ENCODE measurements around the gene GABRG3. TPM values are rescaled to one million over a fixed set of nuclear protein-coding genes. Genes with fewer than 3 reads are reported as not detected.
"Not testable (repeated sequence)": the region's sequence is repeated elsewhere in the genome, so short reads cannot be mapped to it uniquely, and the experiment has no call there.

Gene GABRG3
- total RNA-seq, 1 donor from 2014 or later, result not detected

DNA sequence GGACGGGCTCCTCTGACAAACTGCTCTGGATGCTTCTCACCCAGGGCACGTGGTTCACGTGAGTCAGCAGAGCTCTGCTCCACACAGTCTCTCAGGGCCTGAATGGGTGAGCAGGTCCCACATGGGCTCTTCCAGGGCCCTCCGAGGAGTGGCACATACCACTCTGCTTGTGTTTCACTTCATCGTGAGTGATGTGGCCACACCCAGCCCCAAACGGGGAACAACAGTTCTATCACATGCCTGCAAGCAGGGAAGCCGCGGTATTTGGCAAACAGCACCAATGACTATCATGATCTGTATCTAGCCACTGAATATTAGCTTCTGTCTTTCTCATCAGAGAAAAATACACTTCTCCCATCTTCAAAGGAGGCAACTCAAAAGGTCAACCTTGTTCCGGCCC, 352.8 kb downstream of the GABRG3 start:
- intact Hi-C loops (cut with micrococcal nuclease), result no loop called here

DNA sequence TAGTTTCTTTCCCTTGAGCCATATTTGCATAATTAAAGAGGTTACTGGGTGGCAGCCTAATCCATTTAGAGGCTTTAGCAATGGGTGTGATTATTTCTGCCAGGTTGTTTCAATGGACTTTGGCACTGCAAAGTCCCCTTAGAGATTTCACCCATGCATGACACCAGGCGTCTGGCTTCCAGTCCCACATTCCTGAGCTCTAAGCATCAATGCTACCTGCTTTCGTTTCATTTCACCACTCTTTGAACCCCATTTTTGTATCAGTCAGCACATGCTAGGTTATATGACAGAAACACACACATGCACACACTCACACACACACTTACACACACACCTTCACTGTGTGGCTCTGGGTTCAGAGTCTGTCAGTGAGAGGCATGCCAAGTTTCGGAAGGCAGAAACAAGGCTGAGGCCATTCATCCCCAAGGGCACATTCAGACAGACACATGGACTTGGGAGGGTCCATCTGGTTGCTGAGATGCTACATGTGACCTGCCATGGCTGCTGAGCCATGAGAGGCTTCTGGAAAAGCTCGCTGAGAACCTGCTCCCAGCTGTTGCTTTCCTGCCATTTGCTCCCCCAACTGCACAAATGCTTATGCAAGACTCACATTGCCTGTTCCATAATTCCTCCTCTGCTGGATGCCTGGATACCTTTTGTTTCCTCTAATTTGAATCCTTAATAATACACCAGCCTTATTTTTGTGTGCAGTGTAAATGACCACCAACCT, 354.1 kb downstream of the GABRG3 start:
- intact Hi-C loops (cut with micrococcal nuclease), result no loop called here

DNA sequence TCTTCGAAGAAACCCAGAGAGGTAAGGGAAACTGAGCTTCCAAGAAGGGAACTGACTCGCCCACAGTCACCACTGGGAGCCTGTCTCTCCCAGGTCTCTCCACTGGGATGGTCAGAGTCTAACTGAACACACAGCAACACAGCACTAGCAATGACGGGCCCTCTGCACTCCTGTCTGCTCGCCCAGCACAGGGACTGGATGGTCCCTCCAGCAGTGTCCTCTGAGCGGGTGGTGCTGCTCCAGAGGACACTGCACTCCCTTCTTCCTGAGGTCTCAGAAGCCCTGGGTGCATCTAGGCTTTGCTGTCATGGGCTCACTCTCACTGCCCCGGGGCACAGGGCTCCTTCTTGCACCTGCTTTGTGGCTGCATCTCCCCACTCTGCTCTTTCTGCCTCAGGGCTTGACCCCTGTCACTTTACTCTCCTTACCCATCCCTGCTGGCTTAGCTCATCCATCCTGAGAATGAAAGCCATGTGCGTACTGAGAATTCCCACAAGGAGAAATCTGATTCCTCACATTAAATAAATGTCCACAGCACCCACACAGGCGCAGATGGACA, 356.6 kb downstream of the GABRG3 start:
- intact Hi-C loops (cut with micrococcal nuclease), result no loop called here

DNA sequence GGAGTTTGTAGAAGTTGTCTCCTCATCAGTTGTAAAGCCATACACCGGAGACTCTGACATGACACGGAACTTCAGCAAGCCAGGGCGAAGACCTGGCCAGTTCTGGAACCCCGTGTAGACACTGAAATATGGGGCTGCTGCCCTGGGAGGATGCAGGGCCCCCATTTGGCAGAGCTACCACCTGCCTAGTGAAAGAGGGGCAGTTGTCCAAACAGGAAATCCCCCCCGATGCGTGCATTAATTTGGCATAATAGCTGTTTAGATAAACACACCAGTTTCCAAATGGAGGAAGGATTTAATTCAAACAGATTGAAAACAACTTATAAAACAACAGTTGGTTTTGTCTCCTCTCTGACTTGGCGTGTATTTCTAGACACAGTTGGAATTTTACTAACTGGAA, 357.2 kb downstream of the GABRG3 start:
- intact Hi-C loops (cut with micrococcal nuclease), result no loop called here

DNA sequence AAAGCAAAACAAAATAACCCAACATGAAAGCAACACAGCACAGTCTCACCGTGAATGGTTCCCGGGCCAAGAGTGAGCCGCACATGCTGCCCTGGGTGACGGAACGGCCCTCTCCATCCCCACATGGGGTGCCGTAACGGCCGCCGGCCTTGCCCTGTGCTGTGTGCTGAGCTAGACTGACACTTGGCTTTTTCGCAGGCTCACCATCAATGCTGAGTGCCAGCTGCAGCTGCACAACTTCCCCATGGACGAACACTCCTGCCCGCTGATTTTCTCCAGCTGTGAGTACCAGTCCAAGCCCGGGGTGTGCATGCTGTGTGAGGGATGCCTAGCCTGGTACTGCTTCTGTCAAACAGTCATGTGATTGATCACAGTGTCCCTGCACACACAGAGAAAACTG, 357.6 kb downstream of the GABRG3 start:
- intact Hi-C loops (cut with micrococcal nuclease), result no loop called here

DNA sequence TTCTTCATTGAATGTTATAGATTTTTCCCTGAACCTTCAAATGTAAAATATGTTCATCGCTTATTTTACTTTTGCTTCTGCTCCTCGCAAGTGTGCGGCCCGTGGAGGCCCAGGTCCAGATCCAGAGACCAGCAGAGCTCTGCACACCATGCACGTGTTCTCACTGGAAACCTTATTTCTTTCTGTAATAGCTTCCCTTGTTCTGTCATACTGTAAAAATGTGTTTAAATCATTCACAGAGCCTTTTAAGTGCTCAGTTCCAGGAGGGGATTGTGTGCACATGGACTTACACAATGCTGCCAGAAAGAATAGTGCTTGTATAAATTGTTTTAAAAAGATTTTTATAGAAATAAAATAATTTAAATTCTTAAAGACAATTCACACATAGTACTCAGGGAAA, 359.3 kb downstream of the GABRG3 start:
- intact Hi-C loops (cut with micrococcal nuclease), result no loop called here

DNA sequence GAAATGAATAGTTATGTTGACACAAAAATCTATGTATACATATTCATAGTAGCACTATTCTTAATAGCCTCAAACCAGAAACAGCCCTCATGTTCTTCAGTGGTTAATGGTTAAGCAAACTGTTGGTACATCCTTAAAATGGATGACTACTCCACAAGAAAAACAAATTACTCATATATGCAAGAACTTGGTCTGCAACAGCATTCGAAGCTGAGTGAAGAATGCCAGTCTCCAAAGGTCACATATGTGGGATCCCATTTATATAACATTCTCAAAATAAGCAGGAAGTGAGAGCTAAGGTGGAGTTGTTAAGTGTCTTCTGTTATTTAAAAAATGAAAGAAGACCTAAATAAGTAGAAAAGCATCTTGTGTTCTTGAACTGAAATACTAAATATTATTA, 365.7 kb downstream of the GABRG3 start:
- intact Hi-C loops (cut with micrococcal nuclease), result no loop called here

DNA sequence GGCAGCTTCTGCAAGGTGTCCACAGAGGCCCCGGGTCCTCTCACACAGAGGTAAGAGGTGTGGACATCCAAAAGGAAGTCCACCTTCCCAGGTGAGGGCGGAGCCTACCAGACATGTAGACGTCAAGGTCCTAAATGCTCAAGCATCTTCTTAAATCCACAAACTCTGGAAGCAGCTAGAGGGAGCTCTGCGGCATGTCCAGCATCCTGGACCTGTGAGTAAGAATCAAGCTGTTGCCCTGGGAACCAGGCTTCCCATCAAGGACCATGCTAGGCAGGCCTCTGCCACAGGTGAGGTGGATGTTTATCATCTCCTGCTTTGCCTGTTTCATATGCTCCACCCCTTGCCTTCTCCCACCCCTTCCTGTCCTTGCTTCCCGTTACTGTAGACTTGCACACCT, 368.2 kb downstream of the GABRG3 start:
- intact Hi-C loops (cut with micrococcal nuclease), result no loop called here

DNA sequence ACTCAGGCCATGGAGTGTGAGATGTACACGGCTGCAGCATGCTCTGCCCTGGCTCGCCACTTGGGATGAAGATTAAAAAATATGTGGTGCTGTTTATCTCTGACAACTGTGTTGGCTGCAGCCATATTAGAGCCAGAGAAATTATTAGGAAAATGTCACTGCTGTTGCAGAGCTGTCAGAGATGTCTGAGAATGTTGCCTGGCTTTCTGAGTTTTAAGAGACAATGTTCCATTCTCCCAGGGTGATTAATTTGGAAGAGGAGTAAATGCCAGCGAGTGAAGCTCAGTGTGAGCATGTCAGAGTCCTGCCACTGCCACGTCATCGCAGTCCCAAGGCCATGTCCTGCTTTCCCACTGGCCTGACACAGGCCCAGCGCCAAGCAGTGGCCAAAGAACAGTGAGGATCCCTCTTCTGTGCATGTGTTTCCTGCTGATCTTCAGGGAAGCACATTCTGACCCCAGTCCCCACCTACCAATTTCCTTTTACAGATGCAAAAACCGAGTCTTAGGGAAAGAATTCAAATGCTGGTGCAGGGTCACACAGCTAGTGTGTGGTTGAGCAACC, 370.9 kb downstream of the GABRG3 start:
- intact Hi-C loops (cut with micrococcal nuclease), result no loop called here

DNA sequence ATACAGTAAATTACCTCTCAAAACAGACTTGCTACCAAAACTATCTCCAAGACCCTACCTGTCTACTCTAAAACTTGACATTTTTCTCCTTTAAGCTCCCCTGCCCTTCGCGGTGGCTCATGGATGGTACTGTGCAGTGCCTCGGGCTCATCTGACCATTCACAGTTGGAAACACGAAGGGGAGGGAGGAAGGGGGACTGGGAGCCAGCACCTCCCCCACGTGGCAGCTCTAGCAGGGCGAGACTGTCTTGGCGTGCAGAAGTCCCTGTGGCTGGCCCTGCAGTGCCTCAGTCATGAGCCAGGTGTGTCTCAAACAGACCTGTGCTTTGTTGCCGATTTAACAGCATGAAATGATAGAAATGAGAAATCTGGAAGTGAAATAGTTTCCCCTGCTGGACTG, 372.0 kb downstream of the GABRG3 start:
- intact Hi-C loops (cut with micrococcal nuclease), result no loop called here

DNA sequence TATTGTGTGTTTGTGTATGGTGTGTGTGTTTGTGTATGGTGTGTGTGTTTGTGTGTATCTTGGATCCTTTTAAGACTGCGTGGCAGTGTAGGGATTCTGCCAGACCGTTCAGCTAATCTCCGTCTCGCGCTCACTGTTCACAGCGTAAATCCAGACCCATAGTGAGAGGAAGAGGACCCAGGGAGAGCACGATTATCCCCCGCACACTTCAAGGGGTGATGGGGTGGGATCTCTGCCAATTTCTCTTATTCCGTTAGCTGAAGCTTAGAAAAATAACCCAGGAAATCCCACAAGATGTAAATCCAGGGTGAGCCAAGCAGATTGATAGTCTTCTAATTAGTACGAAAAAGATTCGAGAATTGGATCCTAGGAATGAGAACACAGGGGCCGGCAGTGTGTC, 381.2 kb downstream of the GABRG3 start:
- intact Hi-C loops (cut with micrococcal nuclease), result no loop called here

DNA sequence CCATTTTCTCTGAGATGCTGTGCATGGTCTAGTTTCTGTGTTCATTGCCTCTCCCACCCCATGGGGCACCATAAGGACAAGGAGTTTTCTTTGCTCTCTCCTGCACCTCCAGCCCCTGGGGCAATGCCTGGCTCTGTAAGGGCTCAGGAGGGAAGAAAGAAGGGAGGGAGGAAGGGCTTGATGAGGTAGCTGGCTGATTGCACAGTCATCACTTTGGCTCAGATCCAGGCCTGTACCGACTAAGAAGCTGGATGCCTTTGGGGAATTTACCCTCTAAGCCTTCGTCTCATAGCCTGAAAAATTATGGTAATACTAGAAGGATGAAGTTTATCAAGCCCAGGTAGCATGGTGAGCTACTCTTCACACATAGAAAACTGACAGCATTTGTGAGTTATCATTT, 382.9 kb downstream of the GABRG3 start:
- intact Hi-C loops (cut with micrococcal nuclease), result no loop called here

DNA sequence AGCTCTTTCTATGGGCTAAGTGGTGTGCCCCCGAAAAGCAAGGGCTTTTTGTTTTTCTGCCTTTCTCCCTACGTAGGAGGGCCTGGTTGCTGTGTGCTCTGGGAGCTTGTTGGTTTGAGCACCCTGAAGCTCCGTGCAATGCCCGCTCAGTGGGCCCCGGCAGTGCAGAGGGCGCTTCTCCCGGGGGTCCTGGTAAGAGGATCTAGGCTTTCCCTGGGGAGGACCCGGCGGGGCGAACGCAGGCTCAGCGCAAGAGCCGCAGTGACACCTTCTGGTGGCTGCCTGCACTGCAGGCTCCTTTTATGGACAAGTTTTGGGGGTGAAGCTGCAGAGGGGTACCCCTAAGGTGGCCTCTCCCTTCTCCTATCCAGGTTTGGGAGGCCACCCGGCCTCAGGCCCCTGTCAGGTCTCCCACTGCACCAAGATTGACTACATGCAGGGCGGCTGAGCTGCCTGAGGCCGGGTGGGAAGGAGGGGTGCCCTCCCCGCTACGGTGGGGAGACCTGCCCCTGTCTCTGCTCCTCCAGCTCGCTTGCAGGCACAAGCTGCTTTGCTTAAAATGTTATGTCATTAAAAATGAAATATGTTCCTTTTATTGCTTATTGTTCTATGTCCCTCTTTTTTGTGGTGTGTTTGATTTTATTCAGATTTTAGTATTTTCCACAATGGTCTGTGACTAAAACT, 387.9 kb downstream of the GABRG3 start:
- intact Hi-C loops (cut with micrococcal nuclease), result no loop called here

DNA sequence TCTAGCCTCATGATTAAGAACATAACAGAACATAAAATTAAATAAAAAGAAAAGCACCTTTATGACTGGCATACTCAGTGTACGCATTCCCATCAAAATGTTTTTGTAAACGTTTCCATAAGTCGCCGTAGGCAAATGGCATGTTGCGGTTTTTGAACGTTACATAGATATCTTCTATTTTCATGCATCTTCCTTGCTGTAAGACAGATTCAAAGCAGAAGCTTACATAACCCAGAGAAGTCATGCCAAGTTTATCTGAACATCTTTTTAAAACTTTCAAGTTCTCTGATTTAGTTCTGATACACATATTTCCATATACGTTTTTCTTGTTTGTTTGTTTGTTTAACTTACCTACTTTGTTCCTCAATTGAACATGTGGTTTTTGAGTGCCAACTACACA, 388.6 kb downstream of the GABRG3 start:
- intact Hi-C loops (cut with micrococcal nuclease), result no loop called here

DNA sequence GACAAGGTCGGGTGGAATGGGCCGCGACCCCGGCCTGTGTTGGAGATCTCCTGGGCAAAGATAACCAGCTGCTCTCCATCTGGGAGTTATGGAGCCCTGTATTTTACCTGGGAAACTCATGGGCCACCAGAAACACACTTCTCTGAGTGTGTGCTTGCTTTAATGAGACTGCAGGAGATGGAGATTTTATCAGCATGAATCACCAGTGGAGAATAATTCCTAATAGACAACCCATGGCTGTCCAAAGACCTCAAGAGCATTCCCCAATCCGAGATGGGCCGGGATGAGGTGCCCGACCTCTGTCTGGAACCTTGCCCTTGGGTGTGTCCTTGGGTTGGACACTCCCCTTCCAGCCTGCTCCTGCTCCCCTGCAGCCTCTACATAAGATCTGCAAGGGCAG, 389.3 kb downstream of the GABRG3 start:
- intact Hi-C loops (cut with micrococcal nuclease), result no loop called here

DNA sequence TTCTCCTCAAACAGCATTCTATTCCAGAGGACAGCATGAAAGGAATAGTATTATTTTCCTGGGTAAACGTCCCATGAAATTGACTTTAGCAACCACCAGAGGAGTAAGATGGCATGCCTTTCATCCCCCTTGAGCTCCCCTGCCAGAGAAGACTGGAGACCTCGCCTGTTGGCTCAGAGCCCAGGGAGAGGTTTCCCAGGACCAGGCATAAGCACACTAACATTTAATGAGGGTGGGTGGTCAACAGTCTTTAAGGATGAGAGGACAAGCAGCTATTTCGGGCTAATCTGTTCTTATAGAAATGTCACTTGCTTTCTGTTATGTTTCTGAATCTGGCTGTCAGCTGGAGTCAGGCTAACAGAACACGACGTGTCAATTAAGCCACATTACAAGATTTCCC, 390.5 kb downstream of the GABRG3 start:
- intact Hi-C loops (cut with micrococcal nuclease), result no loop called here

DNA sequence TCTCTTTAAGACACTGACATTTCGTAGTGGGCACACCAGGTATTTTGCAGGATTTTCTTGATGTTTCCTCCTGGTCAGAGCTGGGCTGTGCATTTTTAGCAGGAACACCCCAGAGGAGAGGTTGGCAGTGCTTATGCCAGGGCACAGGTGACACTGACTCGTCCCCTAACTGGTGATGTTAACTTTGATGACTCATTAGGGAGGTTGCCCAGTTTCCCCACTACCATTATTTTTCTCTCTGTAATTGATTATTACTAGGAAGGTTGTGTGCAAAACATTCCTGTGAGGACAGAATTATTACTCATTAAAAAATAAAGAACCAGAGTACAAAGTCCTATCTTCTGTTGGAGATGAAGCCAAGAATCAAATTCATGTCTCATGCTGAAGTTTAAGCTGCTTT, 394.5 kb downstream of the GABRG3 start:
- intact Hi-C loops (cut with micrococcal nuclease), result no loop called here

DNA sequence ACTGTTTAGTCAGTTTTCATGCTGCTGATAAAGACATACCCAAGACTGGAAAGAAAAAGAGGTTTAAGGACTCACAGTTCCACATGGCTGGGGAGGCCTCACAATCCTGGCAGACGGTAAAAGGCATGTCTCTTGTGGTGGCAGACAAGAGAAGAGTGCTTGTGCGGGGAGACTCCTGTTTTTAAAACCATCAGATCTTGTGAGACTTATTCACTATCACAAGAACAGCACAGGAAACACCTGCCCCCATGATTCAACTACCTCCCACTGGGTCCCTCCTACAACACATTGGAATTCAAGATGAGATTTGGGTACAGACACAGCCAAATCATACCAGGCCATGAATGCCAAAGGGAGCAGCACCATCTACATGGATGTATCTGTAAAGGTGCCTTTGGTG, 406.4 kb downstream of the GABRG3 start:
- intact Hi-C loops (cut with micrococcal nuclease), result not testable (repeated sequence)

DNA sequence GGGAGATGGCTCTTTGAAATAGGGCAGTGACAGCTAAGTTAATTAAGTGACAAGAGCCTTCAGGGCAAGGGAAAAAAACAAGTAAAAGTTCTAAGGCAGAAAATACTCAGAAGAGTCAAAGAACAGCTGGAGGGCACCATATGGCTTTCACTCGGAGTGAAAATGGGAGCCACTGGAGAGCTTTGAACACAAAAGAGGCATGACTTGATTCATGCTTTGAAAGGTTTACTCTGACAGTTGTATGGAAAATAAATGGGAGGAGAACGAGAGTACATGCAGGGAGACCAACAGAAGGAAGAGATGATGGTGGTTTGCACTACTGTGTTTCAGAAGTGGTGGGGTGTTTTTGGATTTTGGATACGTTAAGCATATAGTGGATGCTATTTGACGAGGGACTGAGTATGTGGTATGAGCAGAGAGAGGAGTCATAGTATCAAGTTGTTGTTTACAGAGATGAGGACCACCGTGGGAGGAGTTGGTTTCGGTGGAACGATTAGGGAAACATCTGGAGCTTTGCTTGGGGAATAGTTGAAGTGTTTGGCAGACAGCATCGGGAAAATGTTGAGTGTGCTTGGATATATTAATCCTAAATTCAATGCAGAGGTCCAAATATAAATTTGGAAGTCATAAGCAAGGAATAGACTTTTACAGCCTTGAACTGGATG, 411.5 kb downstream of the GABRG3 start:
- intact Hi-C loops (cut with micrococcal nuclease), result no loop called here

DNA sequence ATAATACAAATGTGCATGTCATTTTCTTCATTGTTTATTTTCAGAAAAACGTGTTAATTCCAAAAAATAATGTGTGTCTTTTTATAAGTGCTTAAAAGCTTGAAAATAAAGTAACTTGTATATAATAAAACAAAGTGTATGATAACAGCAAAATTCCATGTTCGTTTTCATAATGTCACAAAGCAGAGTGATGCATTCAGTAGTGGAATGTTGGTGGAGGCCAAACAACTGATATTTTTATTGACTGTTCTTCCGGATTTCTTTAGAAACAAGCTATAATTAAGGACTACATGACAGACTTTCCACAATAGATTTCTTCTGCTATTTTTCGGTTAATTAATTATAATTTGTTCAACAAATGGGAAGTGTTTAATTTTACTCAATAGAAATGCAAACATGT, 412.7 kb downstream of the GABRG3 start:
- intact Hi-C loops (cut with micrococcal nuclease), result no loop called here

DNA sequence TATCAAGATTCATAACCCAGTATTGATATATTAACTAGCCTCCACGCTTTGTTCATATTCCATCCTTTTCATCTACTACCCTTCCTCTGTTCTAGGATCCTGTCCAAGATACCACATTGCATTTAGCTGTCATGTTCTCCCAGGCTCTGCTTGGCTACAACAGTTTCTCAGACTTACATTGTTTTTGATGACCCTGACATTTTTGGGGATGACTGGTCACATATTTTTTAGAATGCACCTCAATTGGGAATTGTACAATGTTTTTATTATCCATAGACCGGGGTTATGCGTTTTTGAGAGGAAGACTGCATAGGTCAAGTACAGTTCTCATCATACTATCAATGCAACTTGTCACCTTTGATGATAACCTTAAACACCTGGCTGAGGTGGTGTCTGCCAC, 421.2 kb downstream of the GABRG3 start:
- intact Hi-C loops (cut with micrococcal nuclease), result no loop called here

DNA sequence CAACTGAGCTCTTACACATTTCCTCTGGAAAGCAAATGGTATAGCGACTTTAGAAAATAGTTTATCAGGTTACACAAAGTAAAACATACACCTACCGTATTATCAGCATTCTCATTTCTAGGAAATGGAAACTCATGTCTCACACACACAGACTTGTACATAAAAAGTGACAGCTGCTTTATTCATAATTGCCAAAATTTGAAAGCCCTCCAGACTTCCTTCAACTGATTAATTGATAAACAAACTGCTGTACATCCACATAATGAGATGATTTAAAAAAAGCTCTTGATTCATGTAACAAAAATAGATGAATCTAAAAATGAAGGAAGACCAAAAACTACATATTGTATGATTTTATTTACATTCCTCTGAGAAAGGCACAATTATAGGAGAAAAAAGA, 425.5 kb downstream of the GABRG3 start:
- intact Hi-C loops (cut with micrococcal nuclease), result no loop called here
